Measurements from ENCODE around the gene UGT1A8.

DNA sequence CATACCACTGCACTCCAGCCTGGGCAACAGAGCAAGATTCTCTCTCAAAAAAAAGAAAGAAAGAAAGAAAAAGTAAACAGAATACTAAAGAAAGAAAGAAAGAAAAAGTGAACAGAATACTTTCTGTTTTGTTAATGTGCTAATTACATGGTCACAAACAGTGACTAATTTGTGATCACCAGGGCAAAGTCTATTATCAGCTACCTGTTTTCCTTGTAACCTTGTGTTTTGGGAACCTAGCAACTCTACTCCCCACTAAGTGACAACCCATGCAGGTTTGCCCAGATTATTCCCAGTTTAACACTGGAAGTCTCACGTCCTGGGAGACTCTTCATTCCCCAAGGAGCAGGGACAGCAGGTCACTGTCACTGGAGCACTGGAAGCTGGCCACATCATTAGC lies 37.6 kb downstream of the UGT1A8 start:
- TF ChIP-seq POLR2A (IDR thresholded peaks at IDR 0.05) (no peak), CTCF (IDR thresholded peaks at IDR 0.05) (no peak)

Measured in heart left ventricle (tissue), 13 donors.